OCI-LY3 (cell line): ENCODE measurements around the gene HAND1.
A peak's percentile ranks its signal among the peaks of the same experiment; 100 is the strongest.

Source experiments
- H2AFZ ChIP-seq: fragments of 200-600, 300-600 bp; shearing (Covaris generic); 2 replicates; pipeline ENCODE4 v1.6.0; 2014; ENCODE audit warnings: antibody characterized with exemption, low read depth, low read length
- H3K27ac ChIP-seq: fragments of 200-600, 300-600 bp; sonication (generic); 2 replicates; pipeline ENCODE4 v1.5.1; 2014; ENCODE audit warnings: mild to moderate bottlenecking, low read length, moderate library complexity, mixed read lengths
- H3K27me3 ChIP-seq: fragments of 200-600, 300-600 bp; sonication (generic); 2 replicates; pipeline ENCODE4 v1.6.1; 2014; ENCODE audit warnings: low read depth, low read length, mixed read lengths
- H3K36me3 ChIP-seq: fragments of 200-600, 300-600 bp; sonication (generic); replicated peaks from 2 replicates; pipeline ENCODE3; 2014; ENCODE audit warnings: low read depth, low read length, mixed read lengths
- H3K4me1 ChIP-seq: fragments of 300-600, 200-600 bp; sonication (generic); 2 replicates; pipeline ENCODE4 v1.6.1; 2014; ENCODE audit warnings: low read length, mixed read lengths
- H3K4me2 ChIP-seq: fragments of 200-600, 300-600 bp; sonication (generic); 2 replicates; pipeline ENCODE4 v1.6.1; 2014; ENCODE audit warnings: low read length, mixed read lengths
- H3K4me3 ChIP-seq: fragments of 300-600, 200-600 bp; sonication (generic); 2 replicates; pipeline ENCODE4 v1.5.1; 2014; ENCODE audit warnings: antibody characterized with exemption, mild to moderate bottlenecking, low read length, moderate library complexity
- H3K79me2 ChIP-seq: fragments of 300-600, 200-600 bp; shearing (Covaris generic); 2 replicates; pipeline ENCODE4 v1.6.1; 2014; ENCODE audit warnings: mild to moderate bottlenecking, low read length, mixed read lengths
- H3K9ac ChIP-seq: fragments of 300-600, 200-600 bp; shearing (Covaris generic); 2 replicates; pipeline ENCODE4 v1.6.0; 2014; ENCODE audit warnings: mild to moderate bottlenecking, low read length, moderate library complexity
- H3K9me3 ChIP-seq: fragments of 200-600, 300-600 bp; shearing (Covaris generic); 2 replicates; pipeline ENCODE4 v1.6.1; 2014; ENCODE audit warnings: low read length, mixed read lengths; ENCODE audit not compliant: insufficient read depth
- H4K20me1 ChIP-seq: fragments of 200-600, 300-600 bp; sonication (generic); 2 replicates; pipeline ENCODE4 v1.6.1; 2016; ENCODE audit warnings: low read length, mixed read lengths; ENCODE audit not compliant: insufficient read depth
- EZH2phosphoT487 ChIP-seq: fragments of 200-600 bp; shearing (Covaris generic); IDR thresholded peaks from 2 replicates; pipeline ENCODE4 v1.6.1; 2018; ENCODE audit warnings: antibody characterized with exemption, mixed run types, low read depth
- TF ChIP-seq, protein P1 (sequence below): fragments of 200-600, 300-600 bp; sonication (generic); IDR thresholded peaks from 2 replicates; pipeline ENCODE4 v1.5.1; 2014; ENCODE audit warnings: antibody characterized with exemption, low read length, low read depth

Gene HAND1

DNA sequence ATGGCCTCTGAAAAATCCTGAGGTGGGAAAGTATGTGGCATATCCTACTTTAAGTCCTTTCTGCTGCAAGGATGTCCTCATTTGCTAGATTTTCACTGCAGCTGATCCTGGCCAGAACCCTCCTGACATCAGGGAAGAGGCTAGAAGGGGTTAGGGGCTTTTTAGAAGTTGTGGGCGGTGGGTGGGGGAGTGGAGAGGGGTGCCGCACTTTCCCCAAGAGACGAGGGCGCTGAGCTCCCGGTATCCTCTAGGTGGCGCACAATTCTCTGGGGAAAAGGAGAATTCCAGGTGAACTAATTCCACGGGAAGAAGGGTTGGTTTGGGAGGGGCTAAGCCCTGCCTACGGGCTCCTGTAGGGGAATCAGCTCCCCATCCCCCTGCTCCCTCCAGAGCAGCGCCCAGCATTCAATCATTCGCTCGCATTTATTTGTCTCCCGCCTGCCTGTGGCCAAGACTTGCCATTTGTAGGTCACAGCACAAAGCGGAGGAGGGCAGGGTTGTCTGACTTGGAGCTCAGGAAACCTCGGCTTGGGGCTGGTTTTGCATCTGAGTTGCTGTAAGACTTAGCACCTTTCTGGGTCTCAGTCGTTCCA lies 42.9 kb upstream of the HAND1 start:
- Histone ChIP-seq H4K20me1 (no peaks in the 10 kb centered on the region), H3K4me1 (peaks cover 3% of the 10 kb centered on the region; the same call in 1 of the 2 replicates), H3K27ac (no peak overlapping the region), H3K4me3 (no peak overlapping the region), H3K9ac (no peak overlapping the region), H3K4me2 (peak overlapping the region; percentile 15; the same call in 1 of the 2 replicates), H2AFZ (peak overlapping the region; percentile 73; the same call in 1 of the 2 replicates), H3K79me2 (no peaks in the 10 kb centered on the region), H3K27me3 (no peaks in the 10 kb centered on the region), H3K36me3 (no peaks in the 10 kb centered on the region), H3K9me3 (no peaks in the 10 kb centered on the region)
- TF ChIP-seq EZH2phosphoT487 = no peak
- TF ChIP-seq, protein P1, sequence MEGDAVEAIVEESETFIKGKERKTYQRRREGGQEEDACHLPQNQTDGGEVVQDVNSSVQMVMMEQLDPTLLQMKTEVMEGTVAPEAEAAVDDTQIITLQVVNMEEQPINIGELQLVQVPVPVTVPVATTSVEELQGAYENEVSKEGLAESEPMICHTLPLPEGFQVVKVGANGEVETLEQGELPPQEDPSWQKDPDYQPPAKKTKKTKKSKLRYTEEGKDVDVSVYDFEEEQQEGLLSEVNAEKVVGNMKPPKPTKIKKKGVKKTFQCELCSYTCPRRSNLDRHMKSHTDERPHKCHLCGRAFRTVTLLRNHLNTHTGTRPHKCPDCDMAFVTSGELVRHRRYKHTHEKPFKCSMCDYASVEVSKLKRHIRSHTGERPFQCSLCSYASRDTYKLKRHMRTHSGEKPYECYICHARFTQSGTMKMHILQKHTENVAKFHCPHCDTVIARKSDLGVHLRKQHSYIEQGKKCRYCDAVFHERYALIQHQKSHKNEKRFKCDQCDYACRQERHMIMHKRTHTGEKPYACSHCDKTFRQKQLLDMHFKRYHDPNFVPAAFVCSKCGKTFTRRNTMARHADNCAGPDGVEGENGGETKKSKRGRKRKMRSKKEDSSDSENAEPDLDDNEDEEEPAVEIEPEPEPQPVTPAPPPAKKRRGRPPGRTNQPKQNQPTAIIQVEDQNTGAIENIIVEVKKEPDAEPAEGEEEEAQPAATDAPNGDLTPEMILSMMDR = peak; percentile 80

DNA sequence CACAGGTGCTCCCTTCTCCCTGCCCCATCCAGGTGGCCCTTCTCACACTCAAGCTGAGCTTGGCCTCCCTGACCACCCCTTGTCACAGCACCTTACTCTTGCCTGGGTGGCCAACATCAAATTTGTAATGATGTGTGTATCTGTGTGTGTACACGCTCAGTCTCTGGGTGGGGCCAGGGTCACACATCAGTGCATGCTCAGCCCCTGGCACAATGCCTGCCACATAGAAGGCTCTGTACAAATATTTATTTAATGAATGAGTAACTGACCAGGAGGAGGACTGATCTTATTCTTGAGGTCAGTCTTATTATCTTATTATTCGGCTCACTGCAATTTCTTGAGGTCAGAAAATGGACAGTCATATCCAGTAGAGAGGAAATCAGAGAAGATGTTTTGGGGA lies 41.3 kb upstream of the HAND1 start:
- Histone ChIP-seq H3K27me3 (no peaks in the 10 kb centered on the region), H3K4me3 (no peak overlapping the region), H3K36me3 (no peaks in the 10 kb centered on the region), H3K79me2 (no peaks in the 10 kb centered on the region), H3K9me3 (no peaks in the 10 kb centered on the region), H3K4me1 (peaks cover 19% of the 10 kb centered on the region), H3K9ac (no peak overlapping the region), H3K27ac (no peak overlapping the region), H3K4me2 (no peak overlapping the region), H4K20me1 (no peaks in the 10 kb centered on the region), H2AFZ (no peak overlapping the region)
- no peak for TF ChIP-seq EZH2phosphoT487
- TF ChIP-seq, protein P1 = no peak

DNA sequence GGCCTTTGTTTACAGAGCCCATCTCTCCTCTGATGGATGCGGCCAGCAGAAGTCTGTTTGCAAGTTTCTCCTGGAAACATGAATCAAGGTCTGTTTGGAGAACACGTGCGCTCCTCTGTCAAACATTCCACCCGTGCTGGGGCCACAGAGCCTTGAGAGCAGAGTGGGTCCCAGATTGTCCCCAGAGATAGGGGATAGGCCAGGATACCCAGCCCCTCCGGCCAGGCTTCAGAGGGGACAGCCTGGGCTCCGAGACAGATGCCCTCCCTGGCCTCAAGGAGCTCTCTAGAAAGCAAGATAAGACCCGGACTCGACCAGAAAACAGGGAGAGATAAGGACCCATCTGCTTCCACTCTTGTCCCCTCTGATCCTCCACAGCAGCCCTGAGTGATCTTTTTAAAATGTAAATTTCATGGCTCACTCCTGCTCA lies 40.4 kb upstream of the HAND1 start:
- Histone ChIP-seq H3K4me2 (no peak overlapping the region), H3K27ac (no peak overlapping the region), H3K4me1 (peaks cover 28% of the 10 kb centered on the region), H3K79me2 (no peaks in the 10 kb centered on the region), H3K9ac (no peak overlapping the region), H3K9me3 (no peaks in the 10 kb centered on the region), H3K27me3 (no peaks in the 10 kb centered on the region), H4K20me1 (no peaks in the 10 kb centered on the region), H2AFZ (no peak overlapping the region), H3K36me3 (no peaks in the 10 kb centered on the region), H3K4me3 (no peak overlapping the region)
- no peak for TF ChIP-seq EZH2phosphoT487
- TF ChIP-seq, protein P1 = no peak

DNA sequence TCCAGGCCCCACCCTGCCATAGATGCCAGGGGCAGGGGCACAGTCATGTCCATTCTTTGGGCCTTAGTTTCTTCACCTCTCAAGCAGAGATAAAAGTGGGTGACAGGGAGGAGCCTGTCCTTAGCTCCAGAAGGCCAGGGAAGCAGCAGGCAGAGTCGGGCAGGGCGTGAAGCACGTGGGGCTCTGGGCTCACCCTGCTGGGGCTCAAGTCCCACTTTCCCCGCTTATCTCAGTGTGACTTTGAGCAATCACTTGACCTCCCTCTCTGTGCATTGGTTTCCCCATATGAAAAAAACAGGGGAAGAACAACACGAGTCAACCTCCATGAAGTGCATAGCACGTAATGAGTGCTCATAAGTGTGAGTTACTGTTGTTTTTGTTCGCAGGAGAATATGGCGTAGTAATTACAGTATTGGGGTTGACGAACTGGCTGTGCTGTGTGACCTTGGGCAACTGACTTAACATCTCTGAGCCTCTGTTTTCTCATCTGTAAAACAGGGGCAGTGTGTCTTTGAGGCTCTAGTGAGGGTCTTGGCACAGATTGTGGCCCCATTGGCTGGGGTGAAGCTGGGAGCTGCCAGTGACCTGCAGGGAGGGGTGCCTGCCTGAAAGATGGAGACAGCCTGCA lies 39.9 kb upstream of the HAND1 start:
- H3K9ac ChIP-seq = no peak overlapping the region
- H2AFZ ChIP-seq = no peak overlapping the region
- no peaks in the 10 kb centered on the region for H3K27me3 ChIP-seq
- H3K4me1 ChIP-seq = peaks cover 33% of the 10 kb centered on the region
- no peaks in the 10 kb centered on the region for H3K36me3 ChIP-seq
- H4K20me1 ChIP-seq = no peaks in the 10 kb centered on the region
- no peak overlapping the region for H3K27ac ChIP-seq
- no peaks in the 10 kb centered on the region for H3K9me3 ChIP-seq
- no peak overlapping the region for H3K4me2 ChIP-seq
- no peak for TF ChIP-seq EZH2phosphoT487
- TF ChIP-seq, protein P1 = no peak
- no peak overlapping the region for H3K4me3 ChIP-seq
- H3K79me2 ChIP-seq = no peaks in the 10 kb centered on the region
